Astrocyte of the hippocampus (primary cell): ENCODE data around the gene RFX8.
A peak's percentile ranks its signal among the peaks of the same experiment; 100 is the strongest.
"Not testable (repeated sequence)": the region's sequence is repeated elsewhere in the genome, so short reads cannot be mapped to it uniquely, and the experiment has no call there.

ENCODE experiments used
- DNase-seq: peaks from one replicate; pipeline ENCODE4 v3.0.0; 2011; ENCODE audit warnings: low read depth, low spot score

Gene RFX8

DNA sequence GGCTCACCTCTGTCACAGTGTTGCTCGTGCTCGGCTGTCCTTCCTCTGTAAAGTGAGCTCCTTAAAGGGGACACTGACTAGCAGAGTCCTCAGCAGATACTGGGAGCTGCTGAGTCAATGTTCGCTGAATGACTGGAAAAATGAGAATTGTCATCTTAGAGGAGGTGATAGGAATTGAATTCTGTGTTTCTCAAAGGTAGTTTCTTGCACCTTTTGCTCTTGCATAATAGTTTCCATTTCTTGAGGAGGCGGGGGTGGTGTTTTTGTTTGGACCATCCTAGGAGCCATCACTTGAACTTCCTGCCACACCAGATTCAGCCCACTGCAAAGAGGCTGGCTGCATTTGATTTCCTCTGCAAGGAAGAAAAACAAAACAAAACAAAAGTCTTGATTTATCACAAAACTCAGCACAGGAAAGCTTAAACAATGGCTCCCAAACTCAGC, 11.4 kb upstream of the RFX8 start:
- no peak for DNase-seq

DNA sequence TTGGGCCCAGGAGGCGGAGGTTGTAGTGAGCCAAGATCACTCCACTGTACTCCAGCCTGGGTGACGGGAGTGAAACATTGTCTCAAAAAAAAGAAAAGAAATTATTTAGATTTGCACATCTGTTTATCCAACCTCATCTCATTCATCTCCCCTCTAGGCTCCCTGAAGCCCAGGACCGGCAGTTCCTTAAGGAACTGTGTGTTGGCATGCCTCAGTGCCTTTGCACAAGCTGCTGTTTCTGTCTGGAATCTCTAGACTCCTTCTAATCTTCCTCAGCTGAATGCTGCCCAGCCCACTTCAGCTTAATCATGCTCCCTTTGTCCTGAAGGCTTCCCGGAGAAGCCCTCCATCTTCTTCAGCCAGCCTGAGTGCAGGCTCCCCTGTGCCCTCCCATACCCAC, 10.9 kb upstream of the RFX8 start:
- DNase-seq: no peak

DNA sequence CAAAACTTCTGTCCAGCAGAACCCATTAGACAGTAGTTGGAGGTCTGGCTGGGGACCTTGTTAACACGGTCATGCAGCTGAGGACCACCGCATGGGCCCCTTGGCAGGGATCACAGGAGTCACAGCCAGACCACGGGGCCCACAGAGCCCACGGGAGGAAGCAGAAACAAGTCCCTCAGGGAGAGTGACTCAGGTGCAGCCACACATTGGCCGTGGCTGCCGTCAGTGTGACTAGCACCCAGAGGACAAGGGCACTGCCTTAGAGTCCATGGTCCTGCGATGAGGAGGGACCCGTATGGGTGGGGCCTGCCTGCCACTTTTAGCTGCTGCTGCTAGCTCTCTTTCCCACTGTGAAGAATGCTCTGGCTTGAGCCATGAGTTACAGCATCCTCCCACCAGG, 5.9 kb upstream of the RFX8 start:
- no peak for DNase-seq

DNA sequence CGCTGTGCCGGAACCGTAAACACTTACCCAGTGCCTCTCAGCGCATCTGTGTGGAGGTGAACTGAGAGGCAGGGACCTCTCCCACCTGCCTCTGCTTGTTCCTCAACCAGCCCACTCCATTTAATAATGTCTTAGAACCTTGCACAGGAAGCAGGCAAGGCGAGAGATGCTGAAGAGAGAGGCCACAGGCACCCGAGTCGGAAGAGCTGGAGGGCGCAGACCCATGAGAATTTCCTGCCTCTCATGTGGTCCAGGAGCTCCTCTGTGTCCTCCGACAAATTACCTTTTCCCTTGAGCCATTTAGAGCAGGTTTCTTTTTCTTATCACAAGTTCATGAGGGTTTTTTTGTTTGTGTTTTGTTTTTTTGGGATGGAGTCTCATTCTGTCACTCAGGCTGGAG, 4.9 kb upstream of the RFX8 start:
- no peak for DNase-seq

DNA sequence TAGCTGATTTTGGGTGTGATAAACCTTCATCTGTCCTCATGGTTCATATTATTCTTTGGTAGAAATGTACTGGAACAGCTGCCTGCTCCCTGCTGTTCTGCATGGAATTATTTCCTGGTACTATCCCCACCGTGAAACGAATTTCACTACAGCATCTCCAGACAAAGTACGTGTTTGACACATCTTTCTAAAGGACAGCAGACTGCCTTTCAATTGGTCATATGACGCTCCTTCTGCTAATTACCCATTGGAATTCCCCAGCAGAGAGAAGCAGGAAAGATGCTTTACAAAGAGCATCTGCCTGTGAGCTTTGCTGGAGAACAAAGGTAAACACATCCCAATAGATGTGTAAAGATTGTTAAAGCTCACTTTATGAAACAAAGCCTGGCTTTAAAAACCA, 4.4 kb upstream of the RFX8 start:
- peak; percentile 30 for DNase-seq

DNA sequence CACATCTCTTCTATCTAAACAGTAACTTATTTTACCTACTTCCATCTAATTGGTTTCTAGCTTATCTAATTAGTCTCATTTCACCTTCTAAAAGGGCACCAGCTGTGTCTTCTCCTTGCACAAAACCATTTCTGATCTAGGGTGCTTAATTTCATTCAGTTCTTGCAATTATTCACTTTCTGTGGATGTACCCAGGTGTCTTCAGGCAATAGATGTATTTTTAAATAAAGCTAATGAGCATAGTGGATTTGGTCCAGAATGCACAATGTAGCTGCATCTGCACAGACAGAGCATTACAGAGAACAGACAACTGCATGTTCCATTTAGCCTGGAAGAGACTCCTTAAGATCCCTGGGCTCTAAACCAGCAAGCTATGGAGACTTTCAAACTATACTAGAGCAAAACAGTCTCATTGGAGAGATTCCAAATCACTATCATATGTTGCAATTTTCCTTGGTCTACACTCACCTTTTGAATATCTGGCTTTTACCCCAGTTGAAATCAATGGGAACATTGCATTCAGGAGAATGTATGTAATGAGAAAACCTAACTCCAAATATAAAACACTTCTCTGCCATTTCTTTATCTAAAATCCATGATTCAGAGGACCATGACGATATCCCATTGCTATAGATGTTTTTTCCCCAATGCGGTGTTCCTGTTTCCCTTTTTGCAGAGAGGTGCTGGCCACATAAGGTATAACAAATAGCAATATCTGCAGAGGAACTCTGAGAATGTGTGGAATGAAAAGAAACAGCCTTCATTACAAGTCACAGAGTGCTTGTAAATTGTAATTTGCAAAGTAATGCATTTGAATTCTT, 3.5 kb upstream of the RFX8 start:
- DNase-seq: peak; percentile 74

DNA sequence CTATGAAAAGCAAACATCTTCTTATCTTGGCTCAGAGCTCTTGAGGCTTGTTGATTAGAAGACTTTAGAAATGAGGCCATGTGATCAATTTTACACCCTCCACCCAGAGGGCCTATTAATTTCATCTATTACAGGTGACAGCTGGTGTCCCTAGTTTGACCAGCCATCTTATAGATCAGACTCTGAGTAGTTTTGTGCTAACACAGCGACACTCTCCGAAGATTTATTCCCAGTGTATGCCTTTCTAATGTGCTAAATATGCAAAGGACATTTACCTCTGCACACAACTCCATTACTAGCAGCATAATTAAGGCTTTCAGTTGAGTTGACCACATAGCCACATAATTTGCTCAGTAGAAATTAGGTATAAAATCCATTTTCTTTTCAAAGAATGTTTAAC, 2.6 kb upstream of the RFX8 start:
- no peak for DNase-seq

DNA sequence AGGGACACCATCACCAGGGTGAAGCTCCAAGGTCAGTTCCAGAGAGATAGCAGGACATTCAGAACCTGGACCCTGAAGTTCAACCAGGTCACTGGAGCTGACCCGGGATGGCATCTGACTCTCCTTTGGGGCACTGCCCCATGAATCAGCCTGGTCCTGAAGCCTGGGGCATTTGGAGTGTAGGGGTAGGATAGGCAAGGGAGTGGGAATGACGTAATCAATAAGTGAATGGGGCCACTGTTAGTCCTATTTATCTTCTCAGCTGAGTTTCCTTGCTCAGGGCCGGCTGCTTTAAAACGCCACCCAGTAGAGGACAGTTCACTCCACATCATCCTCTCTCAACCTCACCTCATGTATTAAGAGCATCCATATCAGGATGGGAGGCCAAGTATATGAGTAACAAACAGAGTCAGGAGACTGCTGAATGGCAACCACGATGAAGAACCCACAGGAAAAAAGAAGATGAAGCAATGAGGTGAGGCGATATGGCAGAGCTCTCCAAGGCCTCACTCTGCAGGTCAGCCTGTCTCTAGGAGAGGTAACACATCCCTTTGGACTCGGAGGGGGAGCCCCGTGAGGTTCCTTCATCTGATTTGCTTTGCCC, 1.8 kb upstream of the RFX8 start:
- DNase-seq: no peak

DNA sequence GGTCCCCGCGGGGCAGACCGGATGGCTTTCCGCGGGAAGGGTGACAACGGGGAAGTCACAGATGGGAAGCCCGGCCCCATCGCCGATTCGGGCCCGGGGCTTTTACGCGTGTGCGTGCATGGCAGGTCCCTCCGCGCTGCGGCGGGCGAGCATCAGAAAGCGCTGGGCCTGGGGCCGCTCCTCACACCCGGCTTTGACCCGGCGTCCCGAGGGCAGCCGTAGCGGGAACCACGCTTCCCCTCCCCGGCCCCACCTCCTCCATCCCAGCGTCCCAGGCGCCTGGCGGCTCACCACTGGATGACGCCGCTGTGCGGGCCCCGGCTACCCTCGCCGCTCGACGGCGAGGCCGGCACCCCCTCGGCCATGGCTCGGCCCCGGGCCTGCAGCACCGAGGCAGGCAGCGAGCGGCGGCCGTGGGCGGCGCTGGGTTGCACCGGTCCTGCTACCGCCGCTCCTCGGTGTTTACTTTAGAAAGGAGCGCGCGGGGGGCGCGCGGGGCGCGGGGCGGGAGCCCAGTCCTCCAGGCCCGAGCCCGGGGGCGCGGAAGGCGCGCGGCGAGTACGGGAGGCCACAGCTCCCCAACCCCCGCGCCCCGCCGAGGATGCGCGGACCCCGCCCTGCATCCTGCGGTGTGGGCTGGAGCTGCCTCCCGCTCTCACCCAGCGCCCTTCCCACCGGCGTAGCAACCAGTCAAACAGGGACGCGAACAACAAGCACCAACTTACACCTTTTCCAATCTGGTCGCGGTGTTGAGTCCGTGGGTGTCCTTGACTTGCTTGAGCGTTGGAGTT, 806 bp downstream of the RFX8 start:
- peak; percentile 78 for DNase-seq

DNA sequence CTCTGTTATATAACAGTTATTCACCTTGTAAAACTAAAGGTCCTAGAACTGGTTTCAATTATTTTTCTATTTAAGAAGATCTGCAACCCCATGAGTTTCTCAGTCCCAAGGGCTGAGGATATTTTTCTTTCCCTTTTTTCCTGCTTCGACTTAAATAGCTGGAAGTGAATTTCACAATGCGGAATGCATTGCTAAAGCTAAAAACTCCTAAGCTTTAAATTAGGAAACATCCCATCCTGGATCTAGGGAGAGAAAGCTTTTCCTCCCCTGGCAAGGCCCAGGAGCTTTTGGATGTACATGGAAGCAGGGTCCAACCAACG, 1.4 kb downstream of the RFX8 start:
- no peak for DNase-seq

DNA sequence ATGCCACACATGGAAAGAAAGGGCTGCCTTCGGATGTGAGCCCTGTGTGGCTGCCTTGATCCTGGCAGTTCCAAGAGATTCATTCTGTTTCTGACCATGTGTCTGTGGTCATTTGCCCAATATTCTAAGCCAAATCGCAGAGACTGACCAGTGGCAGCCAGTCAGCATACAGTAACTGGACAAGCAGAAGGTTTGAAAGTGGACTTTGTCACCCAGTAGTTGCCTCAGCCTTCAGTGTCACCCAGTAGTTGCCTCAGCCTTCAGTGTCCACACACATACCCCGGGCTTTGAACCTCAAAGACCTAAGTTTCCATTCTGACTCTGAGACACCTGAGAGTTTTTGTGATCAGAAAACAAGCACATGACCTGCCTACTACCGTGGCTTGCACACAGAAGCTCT, 5.0 kb downstream of the RFX8 start:
- no peak for DNase-seq

DNA sequence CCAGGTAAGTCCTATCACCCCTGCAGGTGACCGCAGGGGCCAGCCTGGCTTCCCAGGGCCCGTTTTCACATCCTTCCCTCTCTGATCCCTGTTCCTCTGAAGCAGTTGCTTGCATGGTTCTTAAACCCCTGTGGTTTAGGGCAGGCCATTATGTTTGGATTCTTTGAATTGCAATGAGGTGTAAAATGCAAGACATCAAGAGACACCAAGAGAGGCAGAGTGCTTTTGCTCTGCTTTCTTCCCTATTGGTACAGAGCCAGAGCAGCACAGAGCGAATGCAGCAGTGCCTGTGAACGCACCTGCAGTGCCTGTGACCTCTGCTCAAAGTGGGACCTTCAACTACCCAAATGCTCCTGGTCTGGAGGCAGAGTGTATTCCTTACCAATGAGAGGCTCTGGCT, 7.6 kb downstream of the RFX8 start:
- peak; percentile 63 for DNase-seq

DNA sequence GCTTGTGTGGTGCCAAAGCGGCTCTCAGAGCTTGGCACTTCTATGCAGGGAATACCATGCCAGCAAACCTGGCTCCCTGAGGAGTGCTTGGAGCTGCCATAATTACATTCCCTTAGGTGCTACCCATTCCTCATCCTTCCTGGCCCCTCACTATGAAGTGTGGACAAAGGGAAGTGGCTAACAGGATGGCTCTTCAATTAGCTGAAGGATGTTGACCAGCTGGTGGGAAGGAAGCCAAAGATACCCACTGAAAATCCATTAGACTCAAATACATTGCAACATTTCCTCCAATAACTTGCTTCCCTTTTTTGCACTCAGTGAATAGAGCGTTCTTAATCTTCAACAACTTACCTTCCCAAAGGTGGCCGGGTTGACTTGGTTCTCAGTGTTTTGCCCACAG, 8.5 kb downstream of the RFX8 start:
- DNase-seq: no peak

DNA sequence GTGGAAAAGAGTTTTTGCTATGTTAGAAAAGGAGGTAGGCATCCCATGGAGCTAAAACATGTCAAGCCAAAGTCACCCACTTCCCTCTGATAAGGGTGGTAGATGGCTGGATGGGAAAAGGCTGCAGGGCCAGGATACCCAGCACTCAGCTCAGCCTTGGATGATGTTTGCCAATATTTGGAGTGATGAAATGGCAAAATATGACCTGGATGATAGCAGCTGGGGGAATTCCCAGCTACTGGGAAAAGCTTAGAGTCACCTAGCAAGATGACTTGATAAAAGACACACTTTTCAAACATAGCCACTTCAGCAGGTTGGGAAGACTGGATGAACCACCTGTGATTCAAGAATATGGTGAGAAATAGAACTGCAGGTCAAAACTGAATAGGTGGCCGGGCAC, 10.1 kb downstream of the RFX8 start:
- DNase-seq: no peak

DNA sequence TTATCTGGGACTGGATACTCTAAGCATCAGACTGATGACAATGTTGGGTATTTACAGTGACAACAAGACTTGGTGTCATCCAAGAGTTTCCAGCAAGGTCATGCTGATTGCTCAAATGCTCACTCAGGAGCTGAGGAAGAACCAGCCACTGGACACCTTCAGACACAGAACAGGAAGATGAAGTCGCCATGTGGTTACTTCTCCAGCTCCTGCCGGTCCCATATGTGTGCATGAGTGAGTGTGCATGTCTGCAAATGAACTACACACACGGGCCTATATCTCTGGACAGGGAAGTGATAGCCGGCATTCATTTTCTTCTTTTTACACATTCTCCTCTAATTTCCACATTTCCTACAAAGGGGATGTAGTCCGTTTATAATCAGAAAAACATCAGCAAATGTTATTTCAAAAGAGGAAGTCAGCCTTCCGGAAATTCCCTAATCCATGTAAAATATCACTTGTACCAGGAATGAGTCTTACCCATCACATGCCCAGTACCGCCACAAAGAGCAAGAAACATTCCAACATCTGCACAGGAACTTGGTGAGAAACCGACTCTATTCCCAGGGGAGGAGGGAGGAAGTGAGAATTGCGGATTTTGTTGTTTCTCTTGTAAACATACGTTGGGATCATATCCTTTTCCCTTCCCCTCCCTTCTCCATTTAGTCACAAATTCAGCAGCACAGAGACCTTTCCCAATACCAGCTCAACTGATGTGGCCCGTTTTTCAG, 10.8 kb downstream of the RFX8 start:
- DNase-seq: peak; percentile 36

DNA sequence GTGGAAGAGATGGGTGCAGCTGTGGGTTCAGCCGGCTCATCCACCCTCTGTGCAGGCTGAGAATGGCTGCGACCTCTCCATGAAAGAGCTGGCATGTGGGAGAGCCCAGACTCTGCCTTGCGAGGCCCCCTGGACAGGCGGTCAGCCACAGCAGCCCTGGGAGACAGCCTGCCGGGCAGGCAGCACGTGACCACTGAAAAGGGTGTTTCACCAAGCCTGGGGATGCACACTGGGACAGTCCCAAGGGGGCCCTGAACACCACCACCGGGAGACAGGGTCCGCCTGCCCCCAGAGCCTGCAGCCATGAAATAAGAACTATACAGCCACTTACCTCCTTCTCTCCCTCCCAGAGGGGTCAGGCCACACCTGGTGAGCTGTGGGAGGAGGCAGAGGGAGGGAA, 11.5 kb downstream of the RFX8 start:
- DNase-seq: no peak

DNA sequence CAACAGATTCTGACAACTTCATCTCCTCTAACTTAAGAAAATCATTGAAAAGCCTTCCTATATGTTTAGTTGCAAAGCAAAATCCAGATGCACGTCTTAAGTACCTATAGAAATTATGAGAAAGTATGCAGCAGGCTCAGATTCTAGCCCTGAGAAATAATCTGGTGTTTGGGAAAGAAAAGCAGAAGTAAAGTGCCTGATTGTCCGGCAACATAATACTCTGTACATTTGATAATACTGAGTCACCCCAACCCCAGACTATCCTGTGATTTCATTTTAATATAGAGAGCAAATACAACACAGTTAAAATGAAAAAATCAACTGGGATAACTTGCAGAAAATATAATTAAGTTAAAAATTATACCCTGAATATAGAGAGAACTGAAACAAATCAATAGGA, 13.5 kb downstream of the RFX8 start:
- no peak for DNase-seq

DNA sequence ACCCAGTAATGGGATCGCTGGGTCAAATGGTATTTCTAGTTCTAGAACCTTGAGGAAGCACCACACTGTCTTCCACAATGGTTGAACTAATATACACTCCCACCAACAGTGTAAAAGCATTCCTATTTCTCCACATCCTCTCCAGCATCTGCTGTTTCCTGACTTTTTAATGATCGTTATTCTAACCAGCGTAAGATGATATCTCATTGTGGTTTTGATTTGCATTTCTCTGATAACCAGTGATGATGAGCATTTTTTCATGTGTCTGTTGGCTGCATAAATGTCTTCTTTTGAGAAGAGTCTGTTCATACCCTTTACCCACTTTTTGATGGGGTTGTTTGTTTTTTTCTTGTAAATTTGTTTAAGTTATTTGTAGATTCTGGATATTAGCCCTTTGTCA, 20.5 kb downstream of the RFX8 start:
- not testable (repeated sequence) for DNase-seq

DNA sequence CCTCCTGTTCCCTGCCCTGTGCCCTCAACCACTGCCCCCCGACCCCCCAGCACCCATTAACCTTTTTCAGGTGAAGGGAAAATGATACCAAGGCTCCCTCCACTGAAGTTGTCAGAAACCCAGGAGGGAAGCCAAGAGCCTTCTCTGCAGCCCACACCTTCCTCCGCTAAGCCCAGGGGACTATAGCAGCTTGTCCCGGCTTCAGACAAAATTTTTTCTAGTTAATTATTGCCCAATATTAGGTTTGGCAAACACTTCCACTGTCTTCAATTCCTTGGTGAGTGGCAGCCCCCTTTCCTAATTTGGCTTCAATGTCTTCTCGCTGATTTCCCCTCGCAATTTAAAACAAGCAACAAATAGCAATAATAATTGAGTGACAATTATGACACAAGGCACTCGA, 23.9 kb downstream of the RFX8 start:
- no peak for DNase-seq

DNA sequence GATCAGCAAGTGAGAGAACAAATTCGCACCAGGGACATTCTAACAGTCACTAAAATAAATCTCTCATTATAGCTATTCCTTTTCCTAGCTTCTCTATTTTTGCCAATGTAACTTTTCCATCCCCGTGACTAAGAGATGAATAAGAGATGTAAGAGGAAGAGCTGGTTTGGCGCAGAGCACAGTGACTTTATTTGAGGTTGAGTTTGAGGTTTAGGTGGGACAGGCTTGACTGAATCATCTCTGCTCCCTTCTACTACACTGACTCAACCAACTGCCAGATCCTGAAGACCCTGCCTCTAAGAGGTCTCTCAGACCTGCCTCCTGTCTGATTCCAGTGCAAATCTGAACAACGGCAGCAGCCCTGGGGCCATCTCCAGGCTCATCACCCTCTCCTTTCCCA, 28.0 kb downstream of the RFX8 start:
- DNase-seq: peak; percentile 68

DNA sequence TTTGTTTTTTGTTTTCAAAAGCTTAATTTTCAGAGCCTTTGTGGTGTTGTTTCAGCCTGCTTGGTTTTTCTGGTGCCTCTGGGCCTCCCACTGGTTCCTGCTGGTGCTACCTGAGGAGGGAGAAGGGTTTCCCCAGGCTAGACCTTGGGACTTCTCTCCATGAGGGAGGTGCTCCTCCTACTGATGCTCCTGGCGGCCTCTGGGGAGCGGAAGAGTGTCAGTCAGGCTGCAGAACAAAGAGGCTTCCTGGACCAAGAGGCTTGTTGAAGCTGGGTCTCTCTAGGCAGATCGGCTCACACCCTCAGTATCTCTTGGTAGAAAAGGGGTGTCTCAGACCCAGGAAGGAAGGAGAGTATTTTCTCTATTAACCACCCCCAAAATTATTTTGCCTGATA, 32.2 kb downstream of the RFX8 start:
- DNase-seq: no peak

DNA sequence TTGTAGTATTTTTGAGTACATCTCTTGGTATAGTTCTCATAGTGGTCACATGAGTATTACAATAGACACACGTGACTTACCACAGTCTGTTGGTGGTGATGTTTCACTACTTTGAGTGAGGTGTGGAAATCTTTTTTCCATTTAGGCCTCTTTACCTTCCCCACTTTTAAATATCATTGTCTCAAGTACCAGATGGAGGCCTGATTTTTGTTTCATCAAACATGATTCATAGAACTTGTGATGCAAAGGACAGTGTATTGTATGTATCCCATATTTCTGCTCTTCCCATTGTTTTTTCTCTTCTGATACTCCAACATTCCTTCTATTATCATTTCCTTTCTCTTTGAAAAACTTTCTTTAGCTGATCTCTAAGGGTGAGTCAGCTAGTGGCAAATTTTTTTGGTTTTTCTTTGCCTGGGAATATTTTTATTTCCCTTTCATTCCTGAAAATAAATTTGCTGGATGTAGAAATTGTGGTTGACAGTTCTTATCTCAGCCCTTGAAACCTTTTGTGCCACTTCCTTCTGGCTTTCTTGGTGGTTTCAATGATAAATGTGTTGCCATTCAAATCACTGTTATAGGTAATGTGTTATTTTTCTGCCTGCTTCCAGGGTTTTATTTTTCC, 32.8 kb downstream of the RFX8 start:
- peak; percentile 79 for DNase-seq
